ENCODE results near the gene CELSR1. TPM values are rescaled to one million over a fixed set of nuclear protein-coding genes. Genes with fewer than 3 reads are reported as not detected.
A peak's percentile ranks its signal among the peaks of the same experiment; 100 is the strongest.

CELSR1 gene
- total and polyA plus RNA-seq, 2 of the 13 experiments (the other 11 are each of a cell fraction or from before 2014, with no cell fraction given) = 0.78 to 1.8 TPM

DNA sequence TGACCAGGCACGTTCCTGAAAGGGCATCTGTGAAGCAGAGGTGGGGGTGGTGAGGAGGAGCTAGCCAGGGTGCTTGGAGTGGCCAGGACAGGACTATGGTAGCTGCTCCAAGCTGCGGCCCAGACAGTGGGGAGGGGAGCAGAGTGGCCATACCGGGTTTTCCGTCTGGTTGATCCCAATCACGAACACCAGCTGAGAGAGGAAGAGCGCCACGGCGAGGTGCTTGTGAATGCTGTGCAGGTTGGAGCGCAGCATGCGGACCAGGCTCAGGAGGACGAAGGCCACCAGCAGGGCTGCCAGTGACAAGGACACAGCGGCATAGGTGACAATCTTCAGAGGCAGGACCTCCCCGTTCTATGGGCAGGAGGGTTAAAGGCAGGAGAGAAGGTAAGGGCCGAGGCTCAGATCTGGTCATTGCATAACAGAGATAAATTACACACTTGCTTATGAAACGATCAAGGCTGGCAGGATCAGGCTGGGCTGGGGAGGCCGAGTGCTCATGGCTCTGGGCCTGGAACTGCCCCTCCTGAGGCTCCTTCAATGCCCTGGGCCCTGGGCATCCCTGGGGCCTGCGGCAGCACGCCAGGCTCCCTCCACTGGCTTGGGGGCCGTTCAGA lies 160.4 kb downstream of the CELSR1 start (continued):
- TF ChIP-seq ZNF703 (CRISPR knock-in tag; IDR thresholded peaks at IDR 0.05; ENCODE audit: borderline replicate concordance) = no peak
- TF ChIP-seq HOXA3 (CRISPR knock-in tag; IDR thresholded peaks at IDR 0.05) = 0 out of 2 replicates have a peak, but pooled peaks have one; percentile 28
- TF ChIP-seq, protein P1, sequence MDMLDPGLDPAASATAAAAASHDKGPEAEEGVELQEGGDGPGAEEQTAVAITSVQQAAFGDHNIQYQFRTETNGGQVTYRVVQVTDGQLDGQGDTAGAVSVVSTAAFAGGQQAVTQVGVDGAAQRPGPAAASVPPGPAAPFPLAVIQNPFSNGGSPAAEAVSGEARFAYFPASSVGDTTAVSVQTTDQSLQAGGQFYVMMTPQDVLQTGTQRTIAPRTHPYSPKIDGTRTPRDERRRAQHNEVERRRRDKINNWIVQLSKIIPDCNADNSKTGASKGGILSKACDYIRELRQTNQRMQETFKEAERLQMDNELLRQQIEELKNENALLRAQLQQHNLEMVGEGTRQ (IDR thresholded peaks at IDR 0.05; ENCODE audit: low read depth, low read length) = no peak
- TF ChIP-seq, protein P1 (CRISPR knock-in tag; IDR thresholded peaks at IDR 0.05; ENCODE audit: borderline replicate concordance) = no peak
- TF ChIP-seq NFE2L1 (CRISPR knock-in tag; IDR thresholded peaks at IDR 0.05; ENCODE audit: borderline replicate concordance) = 0 out of 2 replicates have a peak, but pooled peaks have one; percentile 11
- TF ChIP-seq, protein P2, sequence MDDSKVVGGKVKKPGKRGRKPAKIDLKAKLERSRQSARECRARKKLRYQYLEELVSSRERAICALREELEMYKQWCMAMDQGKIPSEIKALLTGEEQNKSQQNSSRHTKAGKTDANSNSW (CRISPR knock-in tag; IDR thresholded peaks at IDR 0.05; ENCODE audit: borderline replicate concordance) = no peak
- TF ChIP-seq, protein P3, sequence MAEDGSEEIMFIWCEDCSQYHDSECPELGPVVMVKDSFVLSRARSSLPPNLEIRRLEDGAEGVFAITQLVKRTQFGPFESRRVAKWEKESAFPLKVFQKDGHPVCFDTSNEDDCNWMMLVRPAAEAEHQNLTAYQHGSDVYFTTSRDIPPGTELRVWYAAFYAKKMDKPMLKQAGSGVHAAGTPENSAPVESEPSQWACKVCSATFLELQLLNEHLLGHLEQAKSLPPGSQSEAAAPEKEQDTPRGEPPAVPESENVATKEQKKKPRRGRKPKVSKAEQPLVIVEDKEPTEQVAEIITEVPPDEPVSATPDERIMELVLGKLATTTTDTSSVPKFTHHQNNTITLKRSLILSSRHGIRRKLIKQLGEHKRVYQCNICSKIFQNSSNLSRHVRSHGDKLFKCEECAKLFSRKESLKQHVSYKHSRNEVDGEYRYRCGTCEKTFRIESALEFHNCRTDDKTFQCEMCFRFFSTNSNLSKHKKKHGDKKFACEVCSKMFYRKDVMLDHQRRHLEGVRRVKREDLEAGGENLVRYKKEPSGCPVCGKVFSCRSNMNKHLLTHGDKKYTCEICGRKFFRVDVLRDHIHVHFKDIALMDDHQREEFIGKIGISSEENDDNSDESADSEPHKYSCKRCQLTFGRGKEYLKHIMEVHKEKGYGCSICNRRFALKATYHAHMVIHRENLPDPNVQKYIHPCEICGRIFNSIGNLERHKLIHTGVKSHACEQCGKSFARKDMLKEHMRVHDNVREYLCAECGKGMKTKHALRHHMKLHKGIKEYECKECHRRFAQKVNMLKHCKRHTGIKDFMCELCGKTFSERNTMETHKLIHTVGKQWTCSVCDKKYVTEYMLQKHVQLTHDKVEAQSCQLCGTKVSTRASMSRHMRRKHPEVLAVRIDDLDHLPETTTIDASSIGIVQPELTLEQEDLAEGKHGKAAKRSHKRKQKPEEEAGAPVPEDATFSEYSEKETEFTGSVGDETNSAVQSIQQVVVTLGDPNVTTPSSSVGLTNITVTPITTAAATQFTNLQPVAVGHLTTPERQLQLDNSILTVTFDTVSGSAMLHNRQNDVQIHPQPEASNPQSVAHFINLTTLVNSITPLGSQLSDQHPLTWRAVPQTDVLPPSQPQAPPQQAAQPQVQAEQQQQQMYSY (CRISPR knock-in tag; IDR thresholded peaks at IDR 0.05) = no peak
- TF ChIP-seq, protein P4, sequence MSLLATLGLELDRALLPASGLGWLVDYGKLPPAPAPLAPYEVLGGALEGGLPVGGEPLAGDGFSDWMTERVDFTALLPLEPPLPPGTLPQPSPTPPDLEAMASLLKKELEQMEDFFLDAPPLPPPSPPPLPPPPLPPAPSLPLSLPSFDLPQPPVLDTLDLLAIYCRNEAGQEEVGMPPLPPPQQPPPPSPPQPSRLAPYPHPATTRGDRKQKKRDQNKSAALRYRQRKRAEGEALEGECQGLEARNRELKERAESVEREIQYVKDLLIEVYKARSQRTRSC (CRISPR knock-in tag; IDR thresholded peaks at IDR 0.05; ENCODE audit: low read depth) = no peak
- TF ChIP-seq, protein P5, sequence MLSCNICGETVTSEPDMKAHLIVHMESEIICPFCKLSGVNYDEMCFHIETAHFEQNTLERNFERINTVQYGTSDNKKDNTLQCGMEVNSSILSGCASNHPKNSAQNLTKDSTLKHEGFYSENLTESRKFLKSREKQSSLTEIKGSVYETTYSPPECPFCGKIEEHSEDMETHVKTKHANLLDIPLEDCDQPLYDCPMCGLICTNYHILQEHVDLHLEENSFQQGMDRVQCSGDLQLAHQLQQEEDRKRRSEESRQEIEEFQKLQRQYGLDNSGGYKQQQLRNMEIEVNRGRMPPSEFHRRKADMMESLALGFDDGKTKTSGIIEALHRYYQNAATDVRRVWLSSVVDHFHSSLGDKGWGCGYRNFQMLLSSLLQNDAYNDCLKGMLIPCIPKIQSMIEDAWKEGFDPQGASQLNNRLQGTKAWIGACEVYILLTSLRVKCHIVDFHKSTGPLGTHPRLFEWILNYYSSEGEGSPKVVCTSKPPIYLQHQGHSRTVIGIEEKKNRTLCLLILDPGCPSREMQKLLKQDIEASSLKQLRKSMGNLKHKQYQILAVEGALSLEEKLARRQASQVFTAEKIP (CRISPR knock-in tag; IDR thresholded peaks at IDR 0.05; ENCODE audit: borderline replicate concordance) = no peak
- no peak for TF ChIP-seq FOSL1 (CRISPR knock-in tag; IDR thresholded peaks at IDR 0.05; ENCODE audit: borderline replicate concordance)
- no peak for TF ChIP-seq ZNF446 (CRISPR knock-in tag; IDR thresholded peaks at IDR 0.05)
- TF ChIP-seq, protein P6, sequence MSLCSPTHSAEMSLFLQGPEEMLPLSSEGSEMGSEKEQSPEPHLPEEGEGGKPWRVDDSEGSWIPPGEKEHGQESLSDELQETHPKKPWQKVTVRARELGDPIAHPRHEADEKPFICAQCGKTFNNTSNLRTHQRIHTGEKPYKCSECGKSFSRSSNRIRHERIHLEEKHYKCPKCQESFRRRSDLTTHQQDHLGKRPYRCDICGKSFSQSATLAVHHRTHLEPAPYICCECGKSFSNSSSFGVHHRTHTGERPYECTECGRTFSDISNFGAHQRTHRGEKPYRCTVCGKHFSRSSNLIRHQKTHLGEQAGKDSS (CRISPR knock-in tag; IDR thresholded peaks at IDR 0.05; ENCODE audit: borderline replicate concordance, low read depth) = 0 out of 2 replicates have a peak, but pooled peaks have one; percentile 18
- TF ChIP-seq RXRB (CRISPR knock-in tag; IDR thresholded peaks at IDR 0.05; ENCODE audit: borderline replicate concordance) = no peak
- TF ChIP-seq ZNF264 (CRISPR knock-in tag; IDR thresholded peaks at IDR 0.05) = no peak
- TF ChIP-seq PHF20 (CRISPR knock-in tag; IDR thresholded peaks at IDR 0.05) = no peak
- no peak for TF ChIP-seq PAX8 (CRISPR knock-in tag; IDR thresholded peaks at IDR 0.05; ENCODE audit: borderline replicate concordance)
- no peak for TF ChIP-seq SIN3B (IDR thresholded peaks at IDR 0.05; ENCODE audit: low read length)
- TF ChIP-seq, protein P7, sequence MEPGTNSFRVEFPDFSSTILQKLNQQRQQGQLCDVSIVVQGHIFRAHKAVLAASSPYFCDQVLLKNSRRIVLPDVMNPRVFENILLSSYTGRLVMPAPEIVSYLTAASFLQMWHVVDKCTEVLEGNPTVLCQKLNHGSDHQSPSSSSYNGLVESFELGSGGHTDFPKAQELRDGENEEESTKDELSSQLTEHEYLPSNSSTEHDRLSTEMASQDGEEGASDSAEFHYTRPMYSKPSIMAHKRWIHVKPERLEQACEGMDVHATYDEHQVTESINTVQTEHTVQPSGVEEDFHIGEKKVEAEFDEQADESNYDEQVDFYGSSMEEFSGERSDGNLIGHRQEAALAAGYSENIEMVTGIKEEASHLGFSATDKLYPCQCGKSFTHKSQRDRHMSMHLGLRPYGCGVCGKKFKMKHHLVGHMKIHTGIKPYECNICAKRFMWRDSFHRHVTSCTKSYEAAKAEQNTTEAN (CRISPR knock-in tag; conservative IDR thresholded peaks at IDR 0.05) = no peak
